CD4-positive, alpha-beta T cell treated with Interleukin-15 for 1 hour (primary cell): Measurements from ENCODE around the gene HMGB4.

Source experiments
- DNase-seq: peaks from one replicate; pipeline ENCODE4 v3.0.0-alpha.2; 2020

Gene HMGB4, protein sequence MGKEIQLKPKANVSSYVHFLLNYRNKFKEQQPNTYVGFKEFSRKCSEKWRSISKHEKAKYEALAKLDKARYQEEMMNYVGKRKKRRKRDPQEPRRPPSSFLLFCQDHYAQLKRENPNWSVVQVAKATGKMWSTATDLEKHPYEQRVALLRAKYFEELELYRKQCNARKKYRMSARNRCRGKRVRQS

DNA sequence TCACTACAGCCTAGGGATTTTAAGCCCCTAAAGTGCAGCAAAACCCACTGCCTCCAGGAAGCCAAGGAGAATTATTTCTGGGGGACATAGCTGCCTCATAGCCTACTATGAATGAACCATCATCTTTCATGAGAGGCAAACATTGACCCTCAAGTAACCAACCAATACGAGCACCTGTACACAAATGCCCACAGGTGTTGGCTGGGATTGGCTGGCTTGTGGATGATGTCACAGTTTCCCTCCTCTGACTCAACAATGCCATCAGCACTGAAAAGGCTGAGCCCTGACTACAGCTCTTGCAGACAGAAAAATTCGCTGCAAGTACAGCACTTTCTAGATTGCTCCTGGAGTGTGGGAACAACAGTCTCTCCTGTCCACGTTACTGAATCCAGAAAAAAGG, at the start of gene HMGB4:
HMGB4 (plus strand) TSS at position 301 of the 400 bp plus-strand sequence. CDS start 113 bp downstream, outside the sequence.
- DNase-seq: no peak

DNA sequence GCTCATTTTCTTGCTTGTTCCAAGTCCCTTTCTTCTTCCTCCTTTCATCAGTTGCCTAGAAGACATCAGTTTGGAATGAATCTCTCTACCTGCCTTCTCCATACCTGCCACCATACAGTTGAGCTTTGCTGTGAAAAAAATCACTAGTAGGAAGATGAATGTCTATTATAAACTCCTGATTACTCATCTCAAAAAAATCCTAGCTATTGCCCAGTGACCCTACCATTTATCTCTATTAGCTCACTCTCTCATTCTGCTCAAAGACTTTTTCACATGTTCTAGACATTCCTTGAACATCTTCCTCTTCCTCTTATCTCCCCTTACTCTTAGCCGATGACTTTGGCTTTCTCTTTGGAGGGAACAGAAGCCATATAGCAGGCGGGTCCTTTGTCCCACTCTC, 49.7 kb upstream of the HMGB4 start:
- DNase-seq: no peak

DNA sequence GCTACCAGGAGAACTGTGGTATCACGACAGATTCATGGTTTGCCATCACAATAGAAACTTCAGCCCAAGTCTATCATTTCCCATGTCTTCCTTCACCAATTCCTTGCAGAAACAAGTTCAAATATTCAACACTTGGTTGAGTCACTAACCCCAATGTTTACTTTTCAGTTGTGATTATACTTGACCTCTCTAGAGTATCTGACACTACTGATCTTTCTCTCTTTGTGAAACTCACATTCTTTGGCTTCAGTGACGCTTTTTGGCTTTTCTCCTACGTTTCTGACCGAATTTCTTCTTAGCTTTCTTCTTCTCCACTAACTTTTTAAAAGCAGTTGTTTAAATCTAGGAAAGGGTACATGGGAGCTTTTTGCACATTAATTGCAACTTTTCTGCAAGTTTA, 48.8 kb upstream of the HMGB4 start:
- DNase-seq: no peak

DNA sequence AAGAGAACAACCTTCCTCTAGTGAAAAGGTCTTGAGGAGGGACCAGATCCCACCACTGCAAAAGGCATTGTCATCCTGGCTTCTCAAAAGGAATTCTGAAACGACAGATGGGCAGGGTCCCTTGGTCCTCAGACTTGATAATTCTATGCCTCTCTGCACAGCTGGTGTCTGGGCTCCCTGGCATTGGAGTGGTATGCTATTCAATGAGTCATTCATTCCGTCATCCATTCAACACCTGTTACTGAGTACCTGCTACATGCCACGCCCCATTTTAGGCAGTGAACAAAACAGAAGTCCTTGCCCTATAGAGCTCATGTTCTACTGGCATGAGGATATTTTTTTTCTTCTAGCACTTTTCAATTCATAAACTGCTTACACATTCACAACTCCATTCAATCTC, 45.8 kb upstream of the HMGB4 start:
- no peak for DNase-seq

DNA sequence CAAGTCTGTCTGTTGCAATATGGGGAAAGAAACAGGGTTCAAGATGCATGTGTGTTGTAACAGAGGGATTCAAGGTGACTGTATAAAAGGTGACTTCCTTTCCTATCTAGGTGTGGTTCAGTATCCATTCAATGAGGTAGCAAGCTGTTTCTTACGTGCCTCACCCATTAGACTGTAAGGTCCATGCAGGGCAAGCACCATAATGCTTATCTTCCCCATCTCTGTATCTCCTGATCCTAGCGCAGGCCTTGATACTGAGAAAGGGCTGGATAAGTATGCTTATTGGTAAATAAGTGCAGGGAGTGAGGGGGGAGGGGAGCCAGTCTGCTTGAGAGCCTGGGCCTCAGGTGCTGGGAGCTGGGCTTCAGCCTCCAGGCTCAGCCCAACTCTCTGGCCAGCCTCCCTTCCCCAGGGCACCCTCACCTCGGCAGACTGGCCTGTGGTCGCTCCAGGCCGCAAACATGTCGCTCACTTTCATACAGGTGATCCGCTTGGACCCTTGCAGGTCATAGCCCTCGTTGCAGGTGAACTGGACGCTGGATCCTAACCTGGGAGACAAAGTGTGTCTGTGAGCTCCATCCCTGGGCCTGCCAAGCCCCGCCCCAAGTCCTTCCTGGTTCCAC, 44.5 kb upstream of the HMGB4 start:
- no peak for DNase-seq

DNA sequence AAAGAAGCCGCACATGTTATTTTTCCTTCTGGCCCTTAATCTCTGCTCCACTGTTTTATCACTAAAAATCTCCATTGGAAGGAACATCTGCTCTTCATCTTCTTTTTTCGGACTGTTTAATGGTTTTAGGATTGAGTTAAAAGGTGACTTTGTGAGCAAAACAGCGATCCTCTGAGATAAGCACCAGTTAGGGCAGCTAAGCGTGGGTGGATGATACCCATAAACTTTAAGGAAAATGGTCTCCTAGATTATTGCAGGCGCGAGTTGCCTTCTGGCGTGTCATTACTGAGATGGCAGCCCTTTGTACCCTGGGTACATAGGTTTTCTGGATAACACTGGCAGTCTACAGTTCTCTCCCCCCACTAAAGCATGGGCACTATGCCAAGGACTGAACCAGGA, 44.0 kb upstream of the HMGB4 start:
- DNase-seq: no peak

DNA sequence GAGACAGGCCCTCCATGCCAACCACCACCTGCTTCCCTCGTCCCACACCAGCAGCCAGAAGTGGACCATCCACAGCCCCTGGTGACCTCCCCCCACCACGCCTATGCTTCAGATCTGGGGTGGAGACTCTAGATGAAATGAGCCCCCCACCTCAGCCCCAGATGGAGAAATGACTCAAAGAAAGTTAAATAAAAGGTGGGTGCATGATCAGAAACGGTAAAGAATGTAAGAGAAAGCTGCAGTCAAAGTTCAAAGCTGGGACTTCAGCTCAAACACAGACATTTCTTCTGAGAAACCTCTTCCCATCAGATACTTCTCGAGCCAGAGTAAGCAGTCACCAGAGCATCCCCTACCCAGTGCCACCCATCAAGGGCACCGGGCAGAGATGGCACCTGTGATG, 43.1 kb upstream of the HMGB4 start:
- no peak for DNase-seq

DNA sequence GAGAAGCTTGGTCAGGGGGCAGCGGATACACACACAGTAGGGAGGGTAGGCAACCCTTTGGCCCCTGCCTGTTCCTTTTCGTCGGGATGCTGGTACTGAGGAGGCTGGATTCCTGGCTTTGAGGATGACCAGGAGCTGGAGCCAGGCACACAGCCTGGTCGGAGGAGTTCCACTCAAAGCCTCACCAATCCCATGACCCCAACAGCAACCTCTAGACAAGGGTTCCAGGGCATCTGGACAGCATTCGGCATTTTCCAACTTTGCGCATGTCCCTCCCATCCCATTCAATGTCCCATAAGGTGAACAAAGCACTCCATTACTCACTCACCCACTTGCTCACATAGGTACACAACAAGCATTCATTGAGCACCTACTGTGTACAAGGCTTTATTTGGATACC, 42.6 kb upstream of the HMGB4 start:
- no peak for DNase-seq

DNA sequence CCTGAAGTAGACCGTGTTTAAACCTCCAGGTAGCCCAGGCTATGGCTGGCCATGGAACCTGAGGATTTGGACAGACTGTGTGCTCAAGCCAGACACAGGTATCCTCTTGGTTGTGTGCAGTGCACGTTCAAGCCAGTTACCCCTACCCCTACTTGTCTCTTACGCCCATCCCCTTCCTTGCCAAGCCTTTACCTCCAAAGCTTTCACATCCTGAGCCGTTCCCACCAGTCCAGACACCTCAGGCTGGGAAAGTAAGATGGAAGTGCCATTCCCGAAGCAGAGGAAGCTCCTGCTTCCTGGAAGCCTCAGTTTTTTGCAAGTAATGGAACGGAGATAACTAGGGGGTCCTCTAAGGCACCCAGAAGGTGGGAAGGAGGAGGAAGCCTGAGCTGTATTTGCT, 41.5 kb upstream of the HMGB4 start:
- DNase-seq: no peak

DNA sequence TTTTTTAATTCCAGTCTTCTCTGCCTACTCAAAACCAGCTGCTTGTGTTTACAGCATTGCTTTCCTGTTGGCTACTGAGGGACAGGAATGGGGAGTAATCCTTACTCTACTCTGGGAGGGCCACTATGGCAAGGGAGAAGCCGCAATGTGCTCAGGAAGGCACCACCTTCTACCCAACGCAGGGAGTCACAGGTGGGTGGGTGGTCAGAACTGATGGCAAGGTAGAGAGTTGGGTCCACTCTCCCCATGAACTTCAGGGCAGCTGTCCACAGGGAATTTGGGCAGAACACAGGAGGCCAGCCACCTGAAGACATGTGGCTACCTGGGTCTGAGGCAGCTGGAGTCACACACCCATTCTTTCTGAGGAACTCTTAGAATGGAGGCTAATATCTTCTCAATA, 40.5 kb upstream of the HMGB4 start:
- no peak for DNase-seq

DNA sequence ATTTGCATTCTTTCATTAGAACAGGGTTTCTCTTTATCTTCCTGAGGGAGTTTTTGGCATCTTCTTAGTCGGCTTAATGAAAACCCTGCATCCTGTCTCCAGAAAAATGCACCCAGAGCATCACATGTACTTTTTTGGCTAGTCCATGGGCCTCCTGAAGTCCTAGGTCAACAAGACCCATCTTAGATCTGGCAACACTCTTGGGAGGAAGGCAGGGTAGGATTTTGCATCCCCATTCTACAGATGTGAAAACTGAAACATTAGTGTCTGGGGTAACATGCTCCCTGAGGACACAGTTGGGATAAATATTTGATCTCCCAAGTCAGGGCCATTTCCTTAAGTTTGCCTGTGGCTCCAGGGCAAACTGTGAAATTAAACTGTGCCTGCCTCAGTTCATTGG, 40.0 kb upstream of the HMGB4 start:
- DNase-seq: no peak

DNA sequence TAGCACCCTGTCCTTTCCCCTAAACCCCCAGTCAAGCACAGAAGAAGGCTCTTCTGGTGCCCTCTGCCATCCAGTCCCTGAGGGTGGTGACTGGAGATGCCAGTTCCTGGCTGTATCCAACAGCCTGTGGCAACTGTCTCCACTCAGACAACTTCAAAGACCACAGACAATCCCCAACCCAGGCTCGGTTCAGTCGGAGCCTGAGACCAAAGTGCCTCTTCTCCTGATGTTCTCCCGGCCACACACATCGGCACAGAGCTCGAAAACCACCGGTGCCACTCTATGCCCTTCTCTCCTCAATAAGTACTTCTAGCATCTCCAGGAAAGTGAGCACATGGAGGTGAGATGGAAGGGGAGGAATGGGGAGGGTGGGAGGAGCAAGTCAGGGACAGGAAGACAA, 39.6 kb upstream of the HMGB4 start:
- DNase-seq: no peak

DNA sequence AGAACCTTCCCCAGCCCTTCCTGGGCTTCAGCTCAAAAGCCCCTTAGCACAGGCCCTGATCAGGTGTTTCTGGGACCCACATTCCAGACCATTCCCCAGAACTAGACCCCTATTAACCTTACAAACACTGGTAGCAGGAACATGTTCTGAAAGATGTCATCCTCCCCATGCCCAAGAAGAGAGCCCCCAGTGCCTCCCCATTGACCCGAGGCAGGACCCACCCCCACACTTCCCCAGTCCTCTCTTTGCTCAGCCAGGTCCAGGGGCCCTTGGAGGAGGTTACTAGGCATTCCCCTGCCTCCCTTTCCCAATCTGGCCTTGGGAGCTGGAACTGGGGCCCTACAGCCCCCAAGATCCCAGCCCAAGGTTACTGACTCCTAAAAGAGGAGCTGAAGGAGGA, 38.9 kb upstream of the HMGB4 start:
- DNase-seq: no peak

DNA sequence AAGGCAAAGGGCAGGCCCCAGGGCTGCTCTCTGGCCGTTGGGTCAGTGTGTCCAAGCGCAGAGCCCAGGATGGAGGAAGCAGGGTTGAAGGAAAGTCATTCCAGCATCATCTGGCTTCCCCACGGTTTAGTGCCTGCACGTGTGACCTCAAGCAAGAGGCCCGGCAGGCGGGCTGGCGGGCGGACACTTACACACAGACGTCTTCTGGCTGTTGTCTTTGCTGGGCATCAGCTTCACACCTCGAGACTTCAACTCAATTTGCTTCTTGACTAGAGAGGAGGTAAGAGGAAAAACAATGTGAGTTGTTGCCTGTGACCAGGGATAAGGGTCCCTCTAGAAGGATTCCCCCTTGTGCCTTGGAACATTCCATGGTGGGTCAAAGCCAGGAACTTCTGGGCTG, 38.4 kb upstream of the HMGB4 start:
- DNase-seq: no peak

DNA sequence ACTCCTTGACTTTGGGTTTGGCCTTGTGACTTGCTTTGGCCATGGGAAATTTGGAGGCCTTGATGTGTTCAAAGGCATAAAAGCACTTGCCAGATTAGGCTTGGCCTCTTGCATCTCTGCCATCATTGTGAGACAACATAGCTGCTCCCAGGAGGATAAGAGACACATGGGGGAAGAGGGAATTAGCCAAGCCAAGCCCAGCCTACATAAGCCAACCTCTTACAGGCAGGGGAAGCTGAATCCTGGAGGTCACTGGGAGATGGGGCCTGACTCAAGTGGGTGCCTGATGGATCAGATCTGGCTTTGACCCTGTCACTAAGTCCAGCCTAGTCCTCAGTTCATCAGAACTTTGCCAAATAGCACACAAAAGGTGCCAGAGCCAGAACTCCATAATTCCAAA, 37.6 kb upstream of the HMGB4 start:
- no peak for DNase-seq

DNA sequence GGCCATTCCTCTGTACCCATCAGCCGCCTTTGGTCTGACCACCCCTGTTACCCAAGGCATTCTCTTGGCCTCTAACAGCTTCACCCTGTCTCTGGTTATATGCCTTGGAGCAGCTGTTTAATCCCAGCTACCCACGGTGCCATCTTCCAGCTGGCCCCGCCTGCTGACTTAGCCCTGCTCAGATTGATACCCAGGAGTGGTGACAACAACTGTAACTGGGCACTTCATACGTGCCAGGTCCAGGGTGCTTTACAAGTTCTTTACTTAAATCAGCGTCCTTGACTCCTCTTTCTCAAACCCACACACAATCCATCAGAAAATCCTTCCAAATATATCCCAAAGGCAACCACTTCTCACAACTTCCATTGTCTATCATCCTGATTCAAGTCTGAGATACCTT, 37.2 kb upstream of the HMGB4 start:
- DNase-seq: no peak

DNA sequence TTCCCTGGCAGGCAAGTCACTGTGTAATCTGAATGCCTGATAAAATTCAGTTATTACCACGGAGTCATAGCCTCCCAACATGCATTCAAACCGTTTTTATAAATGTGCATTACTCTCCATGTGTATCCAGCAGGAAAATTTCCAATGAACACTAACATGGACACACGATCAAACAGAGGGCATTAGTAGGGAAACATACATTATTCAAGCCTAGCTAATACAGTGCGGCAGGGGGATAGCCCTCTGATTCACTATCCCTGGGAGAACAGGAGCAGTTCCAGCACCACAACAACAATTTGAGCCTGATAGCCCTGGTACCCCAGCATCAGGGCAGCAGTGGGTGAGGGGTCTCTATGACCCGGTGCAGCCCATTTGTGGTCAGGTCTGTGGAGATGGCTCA, 35.8 kb upstream of the HMGB4 start:
- DNase-seq: no peak

DNA sequence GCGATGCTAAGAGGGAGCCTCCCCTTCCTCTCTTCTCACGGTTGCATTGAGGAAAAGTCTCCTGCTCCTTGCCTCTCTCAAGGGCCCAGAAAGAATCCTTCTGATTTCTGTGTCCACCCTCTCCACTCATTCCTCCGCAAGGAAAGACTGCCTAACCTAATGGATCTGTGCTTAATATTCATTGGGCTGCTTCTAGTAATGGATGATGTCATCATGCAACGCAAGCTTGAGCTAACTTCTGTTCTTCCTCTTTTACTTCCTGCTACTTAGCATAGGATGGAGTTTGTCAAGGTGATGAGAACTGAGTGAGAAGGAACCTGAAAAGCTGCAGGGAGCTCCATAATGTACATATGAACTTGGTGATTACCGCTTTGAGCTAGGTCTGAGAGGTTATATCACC, 35.2 kb upstream of the HMGB4 start:
- DNase-seq: no peak

DNA sequence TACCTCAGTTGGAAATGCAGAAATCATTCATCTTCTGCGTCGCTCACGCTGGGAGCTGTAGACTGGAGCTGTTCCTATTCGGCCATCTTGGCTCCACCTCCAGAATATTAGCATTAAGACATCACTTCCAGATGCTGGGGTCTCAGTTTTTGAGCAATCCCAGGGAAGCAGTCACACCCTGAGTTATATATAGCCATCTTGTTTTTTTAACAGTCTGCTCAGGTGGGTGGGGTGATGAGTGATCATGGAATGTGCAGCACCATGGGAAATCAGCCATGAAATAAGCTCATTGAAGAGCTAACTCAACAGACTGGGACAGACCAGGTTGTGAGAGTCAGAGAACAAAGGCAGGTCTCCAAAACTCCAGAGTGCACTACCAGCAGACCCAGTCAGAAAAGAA, 27.0 kb upstream of the HMGB4 start:
- DNase-seq: no peak

DNA sequence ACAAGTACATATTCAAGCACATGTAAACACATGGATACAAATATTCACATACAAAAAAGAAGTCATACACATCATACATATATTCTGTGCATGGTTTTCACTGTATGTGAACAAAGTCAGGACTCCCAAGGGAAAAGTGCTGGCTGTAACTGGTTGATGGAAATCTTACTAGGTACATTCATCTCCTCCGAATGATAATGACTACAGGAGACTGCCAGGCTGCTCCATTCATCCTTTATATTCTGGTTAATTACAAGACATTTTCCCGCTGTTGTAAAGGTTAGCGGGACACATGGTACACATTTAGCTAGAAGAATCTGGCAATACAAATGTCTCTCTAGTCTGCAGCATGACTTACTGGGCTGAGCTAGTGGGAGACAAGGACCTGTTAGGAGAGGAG, 26.2 kb upstream of the HMGB4 start:
- no peak for DNase-seq

DNA sequence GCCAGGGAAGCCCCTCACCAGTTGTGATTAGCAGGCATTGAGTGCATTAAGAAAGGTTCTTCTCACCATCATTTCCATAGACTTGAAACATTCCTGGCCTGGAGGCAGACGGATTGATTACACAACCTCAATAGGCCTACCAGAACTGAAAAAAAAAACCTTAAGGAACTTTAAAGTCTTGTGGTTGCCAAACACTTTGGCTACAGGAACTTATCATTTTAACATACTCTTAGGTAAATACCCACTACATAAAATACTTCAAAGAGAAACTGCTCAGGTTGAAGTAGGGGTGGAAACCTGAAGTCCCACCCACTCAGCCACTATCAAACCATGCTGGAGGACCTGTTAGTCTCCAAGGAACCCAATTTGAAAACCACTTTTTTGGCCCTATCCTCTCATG, 22.4 kb upstream of the HMGB4 start:
- DNase-seq: no peak

DNA sequence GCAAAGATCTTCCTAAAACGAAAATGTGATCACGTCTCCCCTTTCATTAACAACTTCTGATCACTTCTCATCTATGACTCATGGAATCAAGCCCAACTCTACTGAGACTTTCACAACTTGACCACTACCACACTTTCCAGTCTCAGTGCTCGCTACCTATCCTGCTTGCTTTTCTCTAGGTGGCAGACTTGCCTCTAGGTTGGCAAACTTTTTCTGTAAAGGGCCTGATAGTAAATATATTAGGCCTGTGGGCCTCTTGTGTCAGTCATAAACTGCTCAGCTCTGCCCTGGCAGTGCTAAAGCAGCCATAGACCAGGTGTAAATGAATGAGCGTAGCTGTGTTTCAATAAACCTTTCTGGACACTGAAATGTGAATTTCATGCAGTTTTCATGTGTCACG, 21.5 kb upstream of the HMGB4 start:
- no peak for DNase-seq

DNA sequence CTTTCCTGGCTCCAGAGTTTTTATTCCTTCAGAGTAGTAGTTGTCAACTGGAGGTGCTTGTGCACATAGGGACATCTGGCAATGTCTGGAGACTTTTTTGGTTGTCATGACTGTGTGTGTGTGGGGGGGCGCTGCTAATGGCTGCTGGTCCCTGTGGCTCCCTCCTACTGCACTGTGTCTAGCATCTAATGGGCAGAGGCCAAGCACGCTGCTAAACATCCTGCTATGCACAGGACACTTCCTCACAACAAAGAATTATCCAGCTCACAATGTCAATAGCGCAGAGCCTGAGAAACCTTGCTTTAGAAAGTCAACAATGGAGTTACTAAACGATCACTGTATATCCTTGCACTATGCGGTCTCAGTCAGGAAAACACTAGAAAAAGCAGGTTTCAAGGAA, 19.7 kb upstream of the HMGB4 start:
- DNase-seq: no peak

DNA sequence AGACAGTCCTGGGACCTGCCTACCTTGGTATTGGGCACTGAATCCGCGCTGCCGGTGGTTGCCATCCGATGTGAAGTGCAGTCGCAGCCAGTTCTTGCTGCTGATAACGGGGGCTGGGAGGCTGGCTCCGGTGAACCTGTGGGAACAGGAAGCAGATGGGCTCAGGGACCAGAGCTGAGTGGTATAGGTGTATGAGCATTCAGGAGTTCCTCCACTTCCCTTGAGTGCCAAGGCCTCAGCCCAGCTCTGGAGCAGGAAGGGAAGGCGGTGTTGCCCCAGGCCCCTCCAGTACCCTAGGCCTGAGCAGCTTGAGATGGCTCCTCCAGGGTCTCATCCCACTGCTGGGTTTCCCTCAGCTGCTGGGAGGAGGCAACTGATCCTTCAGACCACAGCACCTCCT, 17.0 kb upstream of the HMGB4 start:
- DNase-seq: no peak

DNA sequence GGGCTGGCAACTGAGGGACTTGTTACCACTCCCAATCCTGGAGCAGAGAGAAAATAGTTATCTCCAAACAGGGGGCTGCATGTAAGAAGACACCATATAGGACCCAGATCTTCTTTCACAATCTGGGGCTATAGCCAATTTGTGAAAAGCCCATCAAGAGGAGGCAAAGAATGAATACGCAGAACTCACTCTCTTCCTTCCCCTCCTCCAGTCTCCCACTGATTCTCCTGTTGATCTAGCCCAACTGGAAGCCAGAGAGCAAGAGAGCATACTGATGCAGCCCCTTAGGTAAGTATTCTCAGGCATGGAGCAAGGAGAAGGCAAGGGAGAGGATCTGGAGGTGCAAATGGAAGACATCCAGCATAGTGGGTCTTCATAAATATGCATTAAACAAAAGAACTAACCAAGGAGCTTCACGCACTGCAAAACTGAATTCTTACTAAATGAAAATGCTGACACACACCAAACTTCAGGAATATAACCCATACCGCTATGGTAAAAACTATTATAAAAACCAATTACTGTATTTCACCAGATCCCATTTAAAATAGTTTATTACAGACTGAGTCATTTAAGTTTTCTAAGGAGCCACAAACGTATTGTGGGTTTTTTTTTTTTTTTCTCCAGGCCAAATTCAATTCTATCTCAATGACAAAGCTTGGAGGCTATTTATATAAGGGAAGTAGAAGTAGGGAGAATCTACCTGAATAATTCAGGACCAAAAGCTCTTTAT, 15.5 kb upstream of the HMGB4 start:
- DNase-seq: no peak
